ENCODE data around the gene PDE4D. TPM values are rescaled to one million over a fixed set of nuclear protein-coding genes. Genes with fewer than 3 reads are reported as not detected.
"Not testable (repeated sequence)": the region's sequence is repeated elsewhere in the genome, so short reads cannot be mapped to it uniquely, and the experiment has no call there.

PDE4D gene
- total RNA-seq, 1 donor from 2014 or later, result 7.3 TPM

GRCh38 chr5:59600998-59601397 is 292.5 kb downstream of the PDE4D start:
- ATAC-seq, result no peak

- no peak for ATAC-seq
Observed at GRCh38 chr5:59600153-59600552, 293.4 kb downstream of the PDE4D start.

- no peak for ATAC-seq
Observed at GRCh38 chr5:59599729-59600128, 293.8 kb downstream of the PDE4D start.

GRCh38 chr5:59598547-59598874 is 295.0 kb downstream of the PDE4D start:
- peak; percentile 54 for ATAC-seq

GRCh38 chr5:59597690-59598546 is 295.6 kb downstream of the PDE4D start:
- ATAC-seq, result no peak

GRCh38 chr5:59596586-59597350 is 296.8 kb downstream of the PDE4D start:
- ATAC-seq, result peak; percentile 67

- ATAC-seq, result not testable (repeated sequence)
Observed at GRCh38 chr5:59594118-59594517, 299.4 kb downstream of the PDE4D start.

- ATAC-seq, result no peak
Observed at GRCh38 chr5:59593439-59594007, 300.0 kb downstream of the PDE4D start.

GRCh38 chr5:59592101-59592500 is 301.4 kb downstream of the PDE4D start:
- peak; percentile 49 for ATAC-seq

- ATAC-seq, result peak; percentile 93
Observed at GRCh38 chr5:59591162-59591561, 302.4 kb downstream of the PDE4D start.

- ATAC-seq, result peak; percentile 76
Observed at GRCh38 chr5:59588922-59589321, 304.6 kb downstream of the PDE4D start.

- ATAC-seq, result peak; percentile 53
Observed at GRCh38 chr5:59587489-59588337, 305.8 kb downstream of the PDE4D start.

- ATAC-seq, result no peak
Observed at GRCh38 chr5:59586841-59587240, 306.7 kb downstream of the PDE4D start.

- no peak for ATAC-seq
Observed at GRCh38 chr5:59584858-59585846, 308.4 kb downstream of the PDE4D start.

GRCh38 chr5:59583810-59584562 is 309.5 kb downstream of the PDE4D start:
- ATAC-seq, result peak; percentile 36

- ATAC-seq, result no peak
Observed at GRCh38 chr5:59583151-59583809, 310.2 kb downstream of the PDE4D start.

- no peak for ATAC-seq
Observed at GRCh38 chr5:59582746-59583145, 310.8 kb downstream of the PDE4D start.

GRCh38 chr5:59579824-59580167 is 313.7 kb downstream of the PDE4D start:
- ATAC-seq, result no peak

- ATAC-seq, result no peak
Observed at GRCh38 chr5:59579101-59579823, 314.3 kb downstream of the PDE4D start.
